Natural killer cell treated with Interleukin-12 subunit alpha and Interleukin-12 subunit beta and Interleukin-15 and Interleukin-18, amount 100 ng/mL, for 72 hours (primary cell): ENCODE data around the gene SMIM11. TPM values are rescaled to one million over a fixed set of nuclear protein-coding genes. Genes with fewer than 3 reads are reported as not detected.
A peak's percentile ranks its signal among the peaks of the same experiment; 100 is the strongest.
"Not testable (repeated sequence)": the region's sequence is repeated elsewhere in the genome, so short reads cannot be mapped to it uniquely, and the experiment has no call there.

Experiments used
- ATAC-seq, 2 donors: fragments of 150-1000 bp; cut with Tn5 transposase in 1 of 2; sonication (Bioruptor Pico), chemical (Tn5 transposase) in 1 of 2; 2 replicates each; pipeline ENCODE4 v1.10.0; 2021
- DNase-seq: peaks from one replicate; pipeline ENCODE4 v3.0.0; 2022; ENCODE audit warnings: low spot score
- H3K27ac Mint-ChIP-seq, 2 donors: 1 replicate in 1 of 2; 2 replicates in 1 of 2; pipeline ENCODE4 v1.8.0; 2022; ENCODE audit warnings: mixed read lengths in 2 of 2, mild to moderate bottlenecking in 1 of 2, moderate library complexity in 1 of 2
- H3K27me3 Mint-ChIP-seq, 2 donors: 1 replicate in 1 of 2; 2 replicates in 1 of 2; pipeline ENCODE4 v1.8.0; 2022; ENCODE audit warnings: mixed read lengths in 2 of 2
- H3K36me3 Mint-ChIP-seq: one replicate; pipeline ENCODE4 v1.8.0; 2022; ENCODE audit warnings: mixed read lengths
- H3K4me1 Mint-ChIP-seq, 2 donors: 1 replicate in 1 of 2; 2 replicates in 1 of 2; pipeline ENCODE4 v1.8.0; 2022; ENCODE audit warnings: low read depth in 2 of 2, mixed read lengths in 2 of 2, mild to moderate bottlenecking in 1 of 2
- H3K4me3 Mint-ChIP-seq: one replicate; pipeline ENCODE4 v1.8.0; 2022; ENCODE audit warnings: mixed read lengths
- H3K9me3 Mint-ChIP-seq: 2 replicates; pipeline ENCODE4 v1.8.0; 2022; ENCODE audit warnings: mixed read lengths
- total RNA-seq, 2 donors: library from RNA; stranded (reverse); gene quantifications; one replicate each; pipeline ENCODE4 v1.2.3, GENCODE V29; 2022

The SMIM11 gene
- total RNA-seq, 2 donors from 2014 or later, result 4.4 to 14.9 TPM

GRCh38 chr21:34362670-34363069, 12.6 kb upstream of the SMIM11 start:
- peaks cover 7 to 8% of the 10 kb centered on the region in 2 donors for H3K4me1 Mint-ChIP-seq
- H3K27ac Mint-ChIP-seq, result no peak overlapping the region
- H3K27me3 Mint-ChIP-seq, result peaks cover 13 to 18% of the 10 kb centered on the region in 2 donors
- H3K36me3 Mint-ChIP-seq, result no peaks in the 10 kb centered on the region
- H3K4me3 Mint-ChIP-seq, result no peak overlapping the region
- no peaks in the 10 kb centered on the region for H3K9me3 Mint-ChIP-seq
- DNase-seq, result no peak
- no peak for ATAC-seq

GRCh38 chr21:34363733-34364132, 11.6 kb upstream of the SMIM11 start, which contains the start of gene KCNE2:
Gene KCNE2 (plus strand): TSS chr21:34364006. CDS start chr21:34370479, 6,473 bp downstream.
- Mint-ChIP-seq H3K4me3 (no peak within 1 kb of the TSS), H3K27me3 (peaks cover 14 to 18% of the 10 kb centered on the region in 2 donors), H3K9me3 (no peaks in the 10 kb centered on the region), H3K27ac (no peak within 1 kb of the TSS), H3K36me3 (no peaks in the 10 kb centered on the region), H3K4me1 (peaks cover 7 to 8% of the 10 kb centered on the region in 2 donors)
- no peak for ATAC-seq
- no peak for DNase-seq

- H3K4me3 Mint-ChIP-seq, result no peak overlapping the region
- no peaks in the 10 kb centered on the region for H3K36me3 Mint-ChIP-seq
- peaks cover 7 to 8% of the 10 kb centered on the region in 2 donors for H3K4me1 Mint-ChIP-seq
- H3K27ac Mint-ChIP-seq, result no peak overlapping the region
- no peak for DNase-seq
- H3K9me3 Mint-ChIP-seq, result no peaks in the 10 kb centered on the region
- ATAC-seq, result no peak
- H3K27me3 Mint-ChIP-seq, result peaks cover 12 to 15% of the 10 kb centered on the region in 2 donors
Measured at GRCh38 chr21:34364921-34365320, 10.4 kb upstream of the SMIM11 start.

GRCh38 chr21:34365809-34366208, 9.5 kb upstream of the SMIM11 start:
- H3K27me3 Mint-ChIP-seq, result peaks cover 9 to 16% of the 10 kb centered on the region in 2 donors
- H3K4me3 Mint-ChIP-seq, result no peak overlapping the region
- no peak for DNase-seq
- H3K27ac Mint-ChIP-seq, result no peak overlapping the region
- no peaks in the 10 kb centered on the region for H3K9me3 Mint-ChIP-seq
- H3K4me1 Mint-ChIP-seq, result peaks cover 7 to 8% of the 10 kb centered on the region in 2 donors
- ATAC-seq, result no peak
- H3K36me3 Mint-ChIP-seq, result no peaks in the 10 kb centered on the region

DNA sequence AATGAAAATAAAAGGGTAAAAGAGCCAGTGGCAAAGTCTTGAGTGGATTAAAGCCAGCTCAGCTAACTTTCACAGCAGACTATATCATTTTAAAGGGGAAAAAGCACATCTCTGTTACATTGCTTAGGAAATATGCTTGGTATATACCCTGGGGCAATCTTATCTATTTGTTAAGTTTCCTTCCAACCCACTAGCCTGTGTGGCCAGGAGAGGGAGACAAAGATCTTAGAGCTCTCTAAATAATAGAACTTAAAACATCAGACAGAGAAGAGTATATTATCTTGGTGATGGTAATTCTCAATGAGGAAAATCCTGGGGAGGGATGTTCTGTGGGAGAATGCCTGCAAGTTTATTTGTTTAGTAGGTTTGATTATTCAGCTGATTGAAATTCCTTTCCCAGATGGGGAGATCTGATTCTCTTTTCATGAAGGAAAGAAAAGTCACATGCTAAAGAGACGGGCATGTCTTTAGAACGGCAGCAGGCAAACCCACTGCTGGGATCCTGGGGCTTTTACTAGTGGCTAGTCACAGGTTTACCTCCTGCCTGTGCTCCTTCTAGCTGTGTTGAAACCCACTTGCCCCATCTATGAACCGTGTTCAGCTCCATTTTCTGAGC, 7.9 kb upstream of the SMIM11 start:
- Mint-ChIP-seq H3K4me1 (no peaks in the 10 kb centered on the region), H3K9me3 (no peaks in the 10 kb centered on the region), H3K4me3 (no peak overlapping the region), H3K27me3 (peaks cover 9 to 18% of the 10 kb centered on the region in 2 donors), H3K27ac (no peak overlapping the region), H3K36me3 (no peaks in the 10 kb centered on the region)
- peak in 1 of 2 donors; percentile 62 for ATAC-seq
- no peak for DNase-seq

- no peak for DNase-seq
- no peaks in the 10 kb centered on the region for H3K9me3 Mint-ChIP-seq
- no peak overlapping the region for H3K27ac Mint-ChIP-seq
- no peaks in the 10 kb centered on the region for H3K4me1 Mint-ChIP-seq
- H3K27me3 Mint-ChIP-seq, result peaks cover 9 to 18% of the 10 kb centered on the region in 2 donors
- no peak overlapping the region for H3K4me3 Mint-ChIP-seq
- no peak for ATAC-seq
- no peaks in the 10 kb centered on the region for H3K36me3 Mint-ChIP-seq
Measured at GRCh38 chr21:34369741-34370140, 5.6 kb upstream of the SMIM11 start.

- H3K9me3 Mint-ChIP-seq, result no peaks in the 10 kb centered on the region
- no peak for ATAC-seq
- no peak overlapping the region for H3K4me3 Mint-ChIP-seq
- no peaks in the 10 kb centered on the region for H3K4me1 Mint-ChIP-seq
- DNase-seq, result no peak
- H3K27ac Mint-ChIP-seq, result no peak overlapping the region
- no peaks in the 10 kb centered on the region for H3K36me3 Mint-ChIP-seq
- peaks cover 9 to 18% of the 10 kb centered on the region in 2 donors for H3K27me3 Mint-ChIP-seq
Measured at GRCh38 chr21:34372321-34372720, 3.0 kb upstream of the SMIM11 start.

- DNase-seq, H3K27ac Mint-ChIP-seq, H3K4me3 Mint-ChIP-seq, ATAC-seq, H3K36me3 Mint-ChIP-seq, H3K9me3 Mint-ChIP-seq, H3K4me1 Mint-ChIP-seq: not testable (repeated sequence)
- peaks cover 0 to 13% of the 10 kb centered on the region in 2 donors for H3K27me3 Mint-ChIP-seq
Measured at GRCh38 chr21:34374462-34374861, 845 bp upstream of the SMIM11 start.

DNA sequence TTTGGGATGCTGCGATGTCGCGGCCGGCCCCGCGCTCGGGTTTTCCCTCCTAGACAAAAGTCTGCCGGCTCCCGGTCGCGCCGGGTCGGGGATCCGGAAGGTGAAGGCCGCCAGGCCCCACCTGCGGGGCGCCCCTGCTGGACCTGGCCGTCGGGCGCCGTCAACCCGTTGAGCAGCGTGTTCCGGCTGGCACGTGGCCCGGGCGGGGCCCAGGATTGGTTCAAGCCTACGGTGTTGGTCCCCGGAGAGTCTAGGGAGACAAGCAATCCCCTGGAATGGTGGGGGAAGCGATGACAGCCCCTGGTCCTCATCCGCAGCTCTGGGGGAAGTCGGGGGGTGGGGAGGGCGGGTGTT, 289 bp downstream of the SMIM11 start:
- not testable (repeated sequence) for H3K9me3 Mint-ChIP-seq, H3K4me3 Mint-ChIP-seq, H3K27ac Mint-ChIP-seq, H3K4me1 Mint-ChIP-seq, H3K27me3 Mint-ChIP-seq, DNase-seq, H3K36me3 Mint-ChIP-seq
- ATAC-seq, result peak; percentile 83 to 86

DNA sequence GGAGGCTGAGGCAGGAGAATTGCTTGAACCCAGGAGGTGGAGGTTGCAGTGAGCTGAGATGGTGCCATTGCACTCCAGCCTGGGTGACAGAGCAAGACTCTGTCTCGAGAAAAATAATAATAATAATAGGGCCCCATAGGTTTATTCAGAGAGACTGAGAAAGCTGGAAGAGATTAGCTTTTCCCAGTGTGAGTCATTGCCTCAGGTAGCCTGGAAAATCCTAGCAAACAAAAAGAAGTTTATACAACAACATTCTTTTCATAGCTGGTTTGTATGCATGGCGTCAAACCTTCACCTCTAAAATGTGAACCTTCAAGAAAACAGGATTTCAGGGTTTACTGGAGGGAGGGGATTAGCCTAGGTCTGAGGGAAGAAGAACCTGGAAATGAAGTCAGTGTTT, 7.8 kb downstream of the SMIM11 start:
- ATAC-seq, H3K9me3 Mint-ChIP-seq, H3K27ac Mint-ChIP-seq, DNase-seq, H3K27me3 Mint-ChIP-seq, H3K36me3 Mint-ChIP-seq, H3K4me1 Mint-ChIP-seq, H3K4me3 Mint-ChIP-seq: not testable (repeated sequence)

- not testable (repeated sequence) for H3K27ac Mint-ChIP-seq, H3K36me3 Mint-ChIP-seq, H3K9me3 Mint-ChIP-seq, H3K4me1 Mint-ChIP-seq, H3K27me3 Mint-ChIP-seq, DNase-seq, H3K4me3 Mint-ChIP-seq
- peak in 1 of 2 donors; percentile 88 for ATAC-seq
Measured at GRCh38 chr21:34383724-34384415, 8.6 kb downstream of the SMIM11 start.

DNA sequence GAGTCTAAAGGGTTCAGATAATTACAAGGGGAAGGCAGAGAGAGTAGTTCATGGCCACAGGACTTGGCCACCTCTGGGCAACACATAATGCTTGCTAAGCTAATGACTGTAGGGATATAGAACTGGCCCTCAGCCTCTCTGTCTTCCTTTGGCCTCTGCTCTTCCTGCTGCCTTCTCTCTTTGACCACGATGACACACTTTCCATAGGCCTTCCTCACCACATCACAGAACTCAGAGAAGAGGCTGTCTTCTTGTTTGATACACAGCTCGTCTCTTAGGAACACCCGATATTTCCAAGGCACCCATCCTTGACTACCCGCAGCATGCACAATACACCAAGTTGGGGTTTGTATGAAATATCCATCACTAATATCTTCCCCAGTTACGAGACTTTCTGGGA, 25.2 kb downstream of the SMIM11 start:
- not testable (repeated sequence) for H3K9me3 Mint-ChIP-seq, H3K4me3 Mint-ChIP-seq, H3K27me3 Mint-ChIP-seq, DNase-seq, H3K27ac Mint-ChIP-seq, ATAC-seq, H3K36me3 Mint-ChIP-seq, H3K4me1 Mint-ChIP-seq

GRCh38 chr21:34404742-34405141, 29.4 kb downstream of the SMIM11 start:
- H3K27me3 Mint-ChIP-seq, DNase-seq, H3K27ac Mint-ChIP-seq, H3K4me1 Mint-ChIP-seq, H3K4me3 Mint-ChIP-seq, H3K36me3 Mint-ChIP-seq, ATAC-seq, H3K9me3 Mint-ChIP-seq: not testable (repeated sequence)

GRCh38 chr21:34405686-34406085, 30.4 kb downstream of the SMIM11 start:
- not testable (repeated sequence) for H3K27ac Mint-ChIP-seq, H3K4me3 Mint-ChIP-seq, ATAC-seq, H3K4me1 Mint-ChIP-seq, H3K27me3 Mint-ChIP-seq, DNase-seq, H3K36me3 Mint-ChIP-seq, H3K9me3 Mint-ChIP-seq
